DND-41 (cell line): ENCODE results near the gene ATG9B.

Experiments
- CTCF ChIP-seq: IDR thresholded peaks from 2 replicates; pipeline ENCODE4 v1.5.1; 2012; ENCODE audit warnings: borderline replicate concordance, low read length, moderate library complexity, mild to moderate bottlenecking; ENCODE audit not compliant: poor library complexity, severe bottlenecking; ENCODE audit errors: extremely low read depth
- EZH2 ChIP-seq: IDR thresholded peaks from 3 replicates; pipeline ENCODE4 v1.6.1; 2012; ENCODE audit warnings: borderline replicate concordance, low read depth, mild to moderate bottlenecking, moderate library complexity, low read length, inconsistent platforms; ENCODE audit not compliant: severe bottlenecking

- TF ChIP-seq CTCF (no peak), EZH2 (no peak)
These were observed 58.9 kb downstream of the ATG9B start for GRCh38 chr7:150965273-150965830.
